ENCODE results near the gene SESN3. TPM values are rescaled to one million over a fixed set of nuclear protein-coding genes. Genes with fewer than 3 reads are reported as not detected.
"Not testable (repeated sequence)": the region's sequence is repeated elsewhere in the genome, so short reads cannot be mapped to it uniquely, and the experiment has no call there.

The SESN3 gene
- polyA plus RNA-seq, 4 donors = 3.5 to 60.1 (median 5.3) TPM

- FAIRE-seq = no peak
- H3K4me3 ChIP-seq (ENCODE audit: low read depth in 1 of 3, low read length in 3 of 3) = peak overlapping the region in 1 of 3 donors; percentile 52
- 39 to 47% (median 40%) methylated on average over 3 of the region's 3 CpGs for WGBS, 3 donors
Measured at GRCh38 chr11:95232666-95233065, 1.7 kb upstream of the SESN3 start.

GRCh38 chr11:95231881-95232605 lies 1.0 kb upstream of the SESN3 start:
- Histone ChIP-seq H3K27me3 (ENCODE audit: control insufficient read depth in 3 of 3, insufficient read depth in 3 of 3, low read length in 3 of 3) (no peaks in the 10 kb centered on the region), H3K4me1 (ENCODE audit: control insufficient read depth in 3 of 3, insufficient read depth in 2 of 3, low read depth in 1 of 3, low read length in 2 of 3) (peaks cover 0 to 6% (median 0%) of the 10 kb centered on the region in 3 donors), H3K36me3 (ENCODE audit: control insufficient read depth in 3 of 3, insufficient read depth in 2 of 3, low read depth in 1 of 3, low read length in 3 of 3) (no peaks in the 10 kb centered on the region), H3K27ac (ENCODE audit: low read depth in 1 of 3, low read length in 2 of 3) (peak overlapping the region; percentile 71 to 95 (median 83)), H3K4me3 (ENCODE audit: low read depth in 1 of 3, low read length in 3 of 3) (peak overlapping the region; percentile 31 to 58 (median 52)), H3K9me3 (ENCODE audit: control insufficient read depth in 2 of 2, insufficient read depth in 1 of 2, low read depth in 1 of 2, low read length in 1 of 2) (no peaks in the 10 kb centered on the region)
- FAIRE-seq (no peak), DNase-seq (peak; percentile 86 to 87)
- WGBS, 3 donors = 6% methylated on average over 35 of the region's 35 CpGs

More at GRCh38 chr11:95232666-95233065, 1.7 kb upstream of the SESN3 start:
- peaks cover 0 to 6% (median 0%) of the 10 kb centered on the region in 3 donors for H3K4me1 ChIP-seq (ENCODE audit: control insufficient read depth in 3 of 3, insufficient read depth in 2 of 3, low read depth in 1 of 3, low read length in 2 of 3)
- no peaks in the 10 kb centered on the region for H3K9me3 ChIP-seq (ENCODE audit: control insufficient read depth in 2 of 2, insufficient read depth in 1 of 2, low read depth in 1 of 2, low read length in 1 of 2)
- no peaks in the 10 kb centered on the region for H3K27me3 ChIP-seq (ENCODE audit: control insufficient read depth in 3 of 3, insufficient read depth in 3 of 3, low read length in 3 of 3)
- peak overlapping the region in 2 of 3 donors; percentile 71 to 83 for H3K27ac ChIP-seq (ENCODE audit: low read depth in 1 of 3, low read length in 2 of 3)
- no peak for DNase-seq
- H3K36me3 ChIP-seq (ENCODE audit: control insufficient read depth in 3 of 3, insufficient read depth in 2 of 3, low read depth in 1 of 3, low read length in 3 of 3) = no peaks in the 10 kb centered on the region

- no peaks in the 10 kb centered on the region for H3K36me3 ChIP-seq (ENCODE audit: control insufficient read depth in 3 of 3, insufficient read depth in 2 of 3, low read depth in 1 of 3, low read length in 3 of 3)
- DNase-seq (no peak), FAIRE-seq (no peak)
- WGBS, 3 donors = 0% methylated on average over 29 to 40 of the region's 40 CpGs
- peaks cover 0 to 6% (median 0%) of the 10 kb centered on the region in 3 donors for H3K4me1 ChIP-seq (ENCODE audit: control insufficient read depth in 3 of 3, insufficient read depth in 2 of 3, low read depth in 1 of 3, low read length in 2 of 3)
- H3K27me3 ChIP-seq (ENCODE audit: control insufficient read depth in 3 of 3, insufficient read depth in 3 of 3, low read length in 3 of 3) = no peaks in the 10 kb centered on the region
- H3K4me3 ChIP-seq (ENCODE audit: low read depth in 1 of 3, low read length in 3 of 3) = peak overlapping the region; percentile 87 to 95 (median 87)
- no peaks in the 10 kb centered on the region for H3K9me3 ChIP-seq (ENCODE audit: control insufficient read depth in 2 of 2, insufficient read depth in 1 of 2, low read depth in 1 of 2, low read length in 1 of 2)
- H3K27ac ChIP-seq (ENCODE audit: low read depth in 1 of 3, low read length in 2 of 3) = peak overlapping the region; percentile 69 to 88 (median 83)
Measured at GRCh38 chr11:95230810-95231126, 234 bp downstream of the SESN3 start.

- Histone ChIP-seq H3K4me3 (ENCODE audit: low read depth in 1 of 3, low read length in 3 of 3) (peak overlapping the region; percentile 87 to 95 (median 87)), H3K27ac (ENCODE audit: low read depth in 1 of 3, low read length in 2 of 3) (peak overlapping the region; percentile 69 to 88 (median 83)), H3K27me3 (ENCODE audit: control insufficient read depth in 3 of 3, insufficient read depth in 3 of 3, low read length in 3 of 3) (no peaks in the 10 kb centered on the region), H3K9me3 (ENCODE audit: control insufficient read depth in 2 of 2, insufficient read depth in 1 of 2, low read depth in 1 of 2, low read length in 1 of 2) (no peaks in the 10 kb centered on the region), H3K4me1 (ENCODE audit: control insufficient read depth in 3 of 3, insufficient read depth in 2 of 3, low read depth in 1 of 3, low read length in 2 of 3) (peaks cover 0 to 6% (median 0%) of the 10 kb centered on the region in 3 donors), H3K36me3 (ENCODE audit: control insufficient read depth in 3 of 3, insufficient read depth in 2 of 3, low read depth in 1 of 3, low read length in 3 of 3) (no peaks in the 10 kb centered on the region)
- no peak for FAIRE-seq
- 0 to 1% (median 0%) methylated on average over 41 to 42 of the region's 42 CpGs for whole genome bisulfite sequencing, 3 donors
- peak; percentile 37 to 68 for DNase-seq
Measured at GRCh38 chr11:95229993-95230809, 801 bp downstream of the SESN3 start.

DNA sequence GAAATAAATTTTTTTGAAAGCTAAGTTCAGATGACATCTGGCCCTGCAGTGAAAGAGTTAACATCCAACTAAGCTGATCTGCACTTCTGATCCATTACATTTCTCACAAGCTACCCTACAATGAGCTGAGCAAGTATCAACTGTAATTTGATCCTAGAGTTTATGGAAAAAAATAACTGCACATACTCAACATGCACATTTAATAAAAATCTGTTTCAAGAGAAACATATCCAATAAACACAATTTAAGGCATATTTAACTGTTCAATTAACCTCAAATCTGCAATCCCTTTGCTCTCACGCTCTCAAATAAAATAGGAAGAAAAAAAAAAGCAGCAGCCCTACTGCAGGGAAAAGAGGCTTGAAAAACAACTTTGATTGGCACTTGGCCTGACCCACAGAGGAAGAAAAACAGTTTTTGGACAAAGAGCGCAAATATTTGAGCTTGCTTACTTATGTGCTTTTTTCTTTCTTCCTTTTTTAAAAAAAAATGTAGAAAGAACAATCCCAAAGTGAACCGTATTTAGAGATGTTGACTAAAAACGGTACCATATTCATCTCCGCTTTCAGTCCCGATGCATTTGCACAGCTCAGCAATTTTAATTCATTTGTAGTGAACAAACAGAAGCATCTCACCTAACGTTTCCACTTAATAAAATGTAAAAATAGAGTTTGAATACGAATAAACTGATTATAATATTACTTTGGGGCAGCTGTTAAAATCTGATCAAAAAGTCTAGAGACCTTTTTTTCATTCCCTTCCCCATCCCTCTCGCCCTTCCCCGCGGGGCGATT lies 1.6 kb downstream of the SESN3 start:
- FAIRE-seq = no peak
- no peaks in the 10 kb centered on the region for H3K27me3 ChIP-seq (ENCODE audit: control insufficient read depth in 3 of 3, insufficient read depth in 3 of 3, low read length in 3 of 3)
- H3K27ac ChIP-seq (ENCODE audit: low read depth in 1 of 3, low read length in 2 of 3) = peak overlapping the region in 1 of 3 donors; percentile 88
- peaks cover 0 to 6% (median 0%) of the 10 kb centered on the region in 3 donors for H3K4me1 ChIP-seq (ENCODE audit: control insufficient read depth in 3 of 3, insufficient read depth in 2 of 3, low read depth in 1 of 3, low read length in 2 of 3)
- no peaks in the 10 kb centered on the region for H3K9me3 ChIP-seq (ENCODE audit: control insufficient read depth in 2 of 2, insufficient read depth in 1 of 2, low read depth in 1 of 2, low read length in 1 of 2)
- H3K4me3 ChIP-seq (ENCODE audit: low read depth in 1 of 3, low read length in 3 of 3) = peak overlapping the region; percentile 87 to 95 (median 87)
- WGBS, 3 donors = 3 to 5% (median 4%) methylated on average over 12 of the region's 12 CpGs
- no peaks in the 10 kb centered on the region for H3K36me3 ChIP-seq (ENCODE audit: control insufficient read depth in 3 of 3, insufficient read depth in 2 of 3, low read depth in 1 of 3, low read length in 3 of 3)
- DNase-seq = peak; percentile 7 to 48

- Histone ChIP-seq H3K4me1 (ENCODE audit: control insufficient read depth in 3 of 3, insufficient read depth in 2 of 3, low read depth in 1 of 3, low read length in 2 of 3) (peaks cover 0 to 6% (median 0%) of the 10 kb centered on the region in 3 donors), H3K27ac (ENCODE audit: low read depth in 1 of 3, low read length in 2 of 3) (no peak overlapping the region), H3K9me3 (ENCODE audit: control insufficient read depth in 2 of 2, insufficient read depth in 1 of 2, low read depth in 1 of 2, low read length in 1 of 2) (no peaks in the 10 kb centered on the region), H3K4me3 (ENCODE audit: low read depth in 1 of 3, low read length in 3 of 3) (no peak overlapping the region), H3K27me3 (ENCODE audit: control insufficient read depth in 3 of 3, insufficient read depth in 3 of 3, low read length in 3 of 3) (no peaks in the 10 kb centered on the region), H3K36me3 (ENCODE audit: control insufficient read depth in 3 of 3, insufficient read depth in 2 of 3, low read depth in 1 of 3, low read length in 3 of 3) (no peaks in the 10 kb centered on the region)
- DNase-seq (no peak), FAIRE-seq (peak; percentile 57)
- WGBS, 3 donors = 76 to 94% (median 88%) methylated on average over 2 of the region's 2 CpGs
Measured at GRCh38 chr11:95228081-95228749, 2.8 kb downstream of the SESN3 start.

DNA sequence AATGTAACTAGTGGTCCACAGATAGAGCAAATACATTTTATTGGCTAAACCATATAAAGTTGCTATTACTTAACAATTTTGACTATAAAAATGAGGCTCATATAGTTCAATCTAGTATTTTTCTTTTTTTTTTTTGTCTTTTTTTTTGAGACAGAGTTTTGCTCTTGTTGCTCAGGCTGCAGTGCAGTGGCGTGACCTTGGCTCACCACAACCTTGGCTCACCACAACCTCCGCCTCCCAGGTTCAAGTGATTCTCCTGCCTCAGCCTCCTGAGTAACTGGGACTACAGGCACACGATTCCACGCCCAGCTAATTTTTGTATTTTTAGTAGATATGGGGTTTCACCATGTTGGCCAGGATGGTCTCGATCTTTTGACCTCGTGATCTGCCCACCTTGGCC lies 3.9 kb downstream of the SESN3 start:
- FAIRE-seq; H3K4me3 ChIP-seq (ENCODE audit: low read depth in 1 of 3, low read length in 3 of 3); DNase-seq; H3K9me3 ChIP-seq (ENCODE audit: control insufficient read depth in 2 of 2, insufficient read depth in 1 of 2, low read depth in 1 of 2, low read length in 1 of 2); H3K27me3 ChIP-seq (ENCODE audit: control insufficient read depth in 3 of 3, insufficient read depth in 3 of 3, low read length in 3 of 3); H3K4me1 ChIP-seq (ENCODE audit: control insufficient read depth in 3 of 3, insufficient read depth in 2 of 3, low read depth in 1 of 3, low read length in 2 of 3); H3K27ac ChIP-seq (ENCODE audit: low read depth in 1 of 3, low read length in 2 of 3); H3K36me3 ChIP-seq (ENCODE audit: control insufficient read depth in 3 of 3, insufficient read depth in 2 of 3, low read depth in 1 of 3, low read length in 3 of 3): not testable (repeated sequence)
- 77 to 86% (median 83%) methylated on average over 6 of the region's 6 CpGs for WGBS, 3 donors
